Measurements from ENCODE around the gene GIPC2. TPM values are rescaled to one million over a fixed set of nuclear protein-coding genes. Genes with fewer than 3 reads are reported as not detected.
"Not testable (repeated sequence)": the region's sequence is repeated elsewhere in the genome, so short reads cannot be mapped to it uniquely, and the experiment has no call there.

The GIPC2 gene, protein sequence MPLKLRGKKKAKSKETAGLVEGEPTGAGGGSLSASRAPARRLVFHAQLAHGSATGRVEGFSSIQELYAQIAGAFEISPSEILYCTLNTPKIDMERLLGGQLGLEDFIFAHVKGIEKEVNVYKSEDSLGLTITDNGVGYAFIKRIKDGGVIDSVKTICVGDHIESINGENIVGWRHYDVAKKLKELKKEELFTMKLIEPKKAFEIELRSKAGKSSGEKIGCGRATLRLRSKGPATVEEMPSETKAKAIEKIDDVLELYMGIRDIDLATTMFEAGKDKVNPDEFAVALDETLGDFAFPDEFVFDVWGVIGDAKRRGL
- under 1 TPM; 0.13 to 0.21 TPM for total RNA-seq

DNA sequence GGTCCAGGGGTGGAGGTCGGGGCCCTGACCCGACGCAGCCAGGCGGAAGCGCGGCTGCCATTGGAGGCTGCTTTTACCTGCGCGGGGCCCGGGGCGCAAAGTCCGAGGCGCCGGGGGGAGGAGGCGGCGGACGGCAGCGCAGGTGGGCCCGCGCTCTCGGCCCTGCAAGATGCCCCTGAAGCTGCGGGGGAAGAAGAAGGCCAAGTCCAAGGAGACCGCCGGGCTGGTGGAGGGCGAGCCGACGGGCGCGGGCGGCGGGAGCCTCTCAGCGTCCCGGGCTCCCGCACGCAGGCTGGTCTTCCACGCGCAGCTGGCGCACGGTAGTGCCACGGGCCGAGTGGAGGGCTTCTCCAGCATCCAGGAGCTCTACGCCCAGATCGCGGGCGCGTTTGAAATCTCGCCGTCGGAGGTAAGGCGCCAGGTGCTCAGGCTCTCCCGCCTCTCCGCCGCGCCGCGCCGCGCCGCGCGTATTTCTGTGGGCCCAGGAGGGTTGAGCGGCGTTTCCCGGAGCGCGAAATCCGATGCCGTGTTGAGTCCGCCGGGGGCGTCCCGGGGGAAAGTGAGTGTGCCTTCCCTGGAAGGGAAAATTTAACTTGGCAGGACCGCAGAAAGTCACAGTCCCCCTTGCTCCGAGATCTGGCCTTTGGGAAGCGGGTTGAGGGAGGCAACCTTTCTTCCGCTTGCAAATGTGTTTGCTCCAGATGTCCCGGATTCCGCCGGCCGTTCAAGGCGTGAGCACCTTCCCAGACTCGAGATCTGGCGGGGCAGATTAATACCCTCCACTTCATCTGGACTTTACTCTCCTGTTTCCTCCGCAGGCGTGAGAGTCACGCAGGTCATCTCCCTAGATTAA lies at the start of gene GIPC2:
GIPC2 (plus strand) TSS at position 41 of the 853 bp plus-strand sequence; CDS start at position 170, 129 bp downstream.
- POLR2A ChIA-PET: interaction anchor here (1.9 kb wide), 1 partner anchor 42 kb away, joined by 5 read pairs; the partner anchor contains the start of gene DNAJB4
- CTCF ChIA-PET: no interaction called here

GRCh38 chr1:77996734-77997133 lies 49.0 kb upstream of the GIPC2 start:
- CTCF ChIA-PET: no interaction called here
- POLR2A ChIA-PET: no interaction called here

GRCh38 chr1:78000536-78000935 lies 45.2 kb upstream of the GIPC2 start:
- POLR2A ChIA-PET: not testable (repeated sequence)
- CTCF ChIA-PET: interaction anchor here (1.3 to 1.5 kb wide), 2 partner anchors 14 to 19 kb away, joined by 3 to 5 read pairs; no protein-coding TSS in a partner anchor

DNA sequence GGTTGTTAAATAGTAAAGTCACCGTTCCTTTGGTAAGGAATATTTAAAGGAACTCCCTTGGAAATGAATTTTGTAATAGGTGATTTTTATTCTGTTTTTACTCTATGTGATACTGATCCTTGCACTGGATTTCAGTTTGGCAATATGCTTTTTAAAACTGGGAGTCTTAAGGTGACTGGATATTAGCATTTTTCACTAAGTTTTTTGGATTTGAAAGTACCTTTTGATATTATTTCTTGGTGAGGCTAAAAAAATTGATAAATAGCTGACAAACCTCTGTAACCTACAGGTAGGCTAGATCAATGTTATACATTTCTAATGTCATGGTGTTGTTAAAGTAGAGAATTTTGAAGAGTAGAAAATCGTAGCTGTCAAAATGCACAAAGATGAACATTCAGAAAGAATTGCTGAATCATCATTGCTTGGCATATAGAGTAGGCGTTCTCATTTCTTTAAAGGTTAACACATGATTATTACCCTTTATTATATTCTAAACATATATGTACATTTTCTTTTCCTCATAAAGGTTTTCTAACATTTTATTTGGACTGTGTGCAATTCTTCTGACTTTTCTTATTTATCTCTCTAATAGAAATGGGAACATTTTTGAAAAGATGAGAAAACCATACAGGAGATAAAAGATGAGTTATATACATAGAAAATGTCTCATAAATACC lies 42.6 kb upstream of the GIPC2 start:
- ChIA-PET CTCF (no interaction called here), POLR2A (interaction anchor here (1.6 to 3.9 kb wide), 2 partner anchors 8 to 25 kb away, joined by 6 to 125 read pairs; partner anchors contain the start of gene FUBP1)

GRCh38 chr1:78003882-78004718 lies 41.7 kb upstream of the GIPC2 start:
- POLR2A ChIA-PET: interaction anchor here (1.0 to 3.9 kb wide), 12 partner anchors 9 to 321 kb away, joined by 3 to 125 read pairs (median 4); partner anchors contain the start of genes FUBP1 and GIPC2
- CTCF ChIA-PET: interaction anchor here (0.8 to 2.3 kb wide), 5 partner anchors 13 to 110 kb away, joined by 3 to 11 read pairs (median 4); partner anchors contain the start of gene FUBP1

DNA sequence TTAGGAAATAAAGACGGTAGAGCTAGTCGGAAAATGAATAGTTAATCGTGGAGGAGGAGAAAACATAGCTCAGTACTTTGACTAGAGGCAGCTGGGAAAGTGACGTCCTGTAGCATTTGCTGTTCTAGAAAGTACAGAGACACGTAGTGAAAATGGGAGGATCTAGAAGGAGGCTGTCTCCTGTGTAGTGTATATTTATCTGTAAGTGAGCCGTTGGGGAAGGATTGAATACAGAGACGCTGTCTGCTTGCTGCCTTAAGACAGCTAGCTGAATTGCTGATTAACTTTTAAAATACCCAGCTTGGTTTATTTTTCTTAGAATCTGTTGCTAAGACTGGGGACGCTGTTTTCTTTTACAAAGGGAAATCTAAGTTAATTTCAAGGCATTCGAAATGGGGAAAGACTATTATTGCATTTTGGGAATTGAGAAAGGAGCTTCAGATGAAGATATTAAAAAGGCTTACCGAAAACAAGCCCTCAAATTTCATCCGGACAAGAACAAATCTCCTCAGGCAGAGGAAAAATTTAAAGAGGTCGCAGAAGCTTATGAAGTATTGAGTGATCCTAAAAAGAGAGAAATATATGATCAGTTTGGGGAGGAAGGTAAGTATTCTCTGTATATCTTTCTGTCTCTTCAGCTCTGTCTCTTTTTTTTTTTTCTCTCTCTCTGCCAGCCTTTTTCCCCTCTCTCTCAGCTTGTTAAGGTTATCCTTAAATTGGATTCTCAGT lies 40.9 kb upstream of the GIPC2 start, which contains the start of gene DNAJB4:
DNAJB4 (plus strand) TSS at position 221 of the 729 bp plus-strand sequence; CDS start at position 393, 172 bp downstream.
- CTCF ChIA-PET: interaction anchor here (1.0 to 2.3 kb wide), 5 partner anchors 19 to 109 kb away, joined by 3 to 11 read pairs (median 4); partner anchors contain the start of gene FUBP1

DNA sequence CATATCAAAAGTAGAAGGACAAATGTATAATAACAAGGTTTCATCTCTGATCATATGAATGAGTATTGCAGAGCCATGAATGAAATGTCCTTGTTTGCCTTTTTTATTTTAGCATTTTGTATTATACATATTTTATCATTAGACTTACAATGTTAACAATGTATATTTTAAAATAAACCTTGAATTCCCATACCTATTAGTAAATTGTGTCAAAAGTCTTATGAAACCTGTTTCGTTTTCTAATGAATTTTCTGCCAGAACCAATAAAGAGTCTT lies 40.4 kb upstream of the GIPC2 start:
- CTCF ChIA-PET: interaction anchor here (1.0 to 2.3 kb wide), 4 partner anchors 20 to 43 kb away, joined by 3 to 11 read pairs (median 4); partner anchors contain the start of gene FUBP1
- POLR2A ChIA-PET: interaction anchor here (0.8 to 3.9 kb wide), 10 partner anchors 10 to 322 kb away, joined by 3 to 125 read pairs (median 4); partner anchors contain the start of genes FUBP1 and GIPC2

More for the DNA sequence above, 40.9 kb upstream of the GIPC2 start, which contains the start of gene DNAJB4:
- POLR2A ChIA-PET: interaction anchor here (0.8 to 3.9 kb wide), 14 partner anchors 9 to 322 kb away, joined by 3 to 125 read pairs (median 4); partner anchors contain the start of genes FUBP1 and GIPC2

- POLR2A ChIA-PET: interaction anchor here (0.8 to 3.9 kb wide), 6 partner anchors 10 to 323 kb away, joined by 3 to 125 read pairs (median 6); partner anchors contain the start of gene FUBP1
- CTCF ChIA-PET: interaction anchor here (1.5 to 2.3 kb wide), 2 partner anchors 20 to 27 kb away, joined by 3 to 11 read pairs; partner anchors contain the start of gene FUBP1
These were observed 40.0 kb upstream of the GIPC2 start for GRCh38 chr1:78005755-78006154.

DNA sequence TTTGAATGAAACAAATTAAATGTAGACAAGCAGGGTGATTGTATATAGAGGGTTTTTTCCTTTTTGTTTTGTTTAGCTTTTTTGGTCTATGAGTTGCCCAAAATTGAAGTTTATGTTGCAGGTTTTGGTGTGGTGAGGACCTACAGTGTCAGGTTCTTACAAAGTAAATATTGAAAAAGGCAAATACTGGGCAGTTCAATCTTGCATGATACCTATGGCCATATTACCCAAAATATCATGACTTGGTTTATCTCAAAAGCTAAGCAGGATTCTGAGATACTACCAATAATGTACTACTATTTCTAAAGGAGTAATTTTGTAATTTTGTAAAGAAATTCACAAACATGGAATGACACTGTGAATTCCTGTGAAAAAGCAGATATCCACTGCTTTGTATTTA lies 39.2 kb upstream of the GIPC2 start:
- CTCF ChIA-PET: interaction anchor here (1.5 kb wide), 1 partner anchor 21 kb away, joined by 3 read pairs; no protein-coding TSS in a partner anchor
- POLR2A ChIA-PET: no interaction called here

DNA sequence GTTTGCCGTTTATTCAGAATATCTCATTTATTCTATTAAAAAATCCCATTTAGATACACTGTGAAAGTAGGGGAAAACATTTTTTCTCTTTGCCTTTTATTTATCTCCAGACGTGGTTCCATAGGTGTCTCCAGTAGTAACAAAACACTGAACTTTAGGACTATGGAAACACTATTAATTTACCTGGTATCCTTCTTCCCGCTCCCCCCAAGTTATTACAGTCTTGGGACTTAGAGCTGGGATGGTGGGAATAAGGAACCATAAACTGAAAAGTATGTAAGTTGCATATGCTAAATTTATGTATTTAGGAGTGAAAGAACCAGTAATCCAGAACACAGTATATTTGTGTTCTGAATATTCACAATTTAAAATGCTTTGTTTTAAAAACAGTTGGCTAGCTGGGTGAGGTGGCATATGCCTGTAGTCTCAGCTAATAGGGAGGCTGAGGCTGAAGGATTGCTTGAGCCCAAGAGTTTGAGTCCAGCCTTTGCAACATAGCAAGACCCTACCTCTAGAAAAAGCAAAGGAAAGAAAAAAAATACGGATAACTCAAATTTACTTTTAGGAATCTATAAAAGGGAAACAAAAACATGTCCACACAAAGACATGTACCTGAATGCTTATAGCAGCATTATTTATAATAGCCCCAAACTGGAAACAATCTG lies 38.0 kb upstream of the GIPC2 start:
- ChIA-PET POLR2A (no interaction called here), CTCF (interaction anchor here (0.6 kb wide), 1 partner anchor 58 kb away, joined by 3 read pairs; no protein-coding TSS in a partner anchor)

- CTCF ChIA-PET: no interaction called here
- POLR2A ChIA-PET: no interaction called here
These were observed 36.5 kb upstream of the GIPC2 start for GRCh38 chr1:78009276-78009675.

- ChIA-PET CTCF (no interaction called here), POLR2A (no interaction called here)
These were observed 35.9 kb upstream of the GIPC2 start for GRCh38 chr1:78009836-78010235.

- POLR2A ChIA-PET: no interaction called here
- CTCF ChIA-PET: interaction anchor here (0.7 kb wide), 1 partner anchor 256 kb away, joined by 3 read pairs; no protein-coding TSS in a partner anchor
These were observed 34.7 kb upstream of the GIPC2 start for GRCh38 chr1:78011050-78011449.

DNA sequence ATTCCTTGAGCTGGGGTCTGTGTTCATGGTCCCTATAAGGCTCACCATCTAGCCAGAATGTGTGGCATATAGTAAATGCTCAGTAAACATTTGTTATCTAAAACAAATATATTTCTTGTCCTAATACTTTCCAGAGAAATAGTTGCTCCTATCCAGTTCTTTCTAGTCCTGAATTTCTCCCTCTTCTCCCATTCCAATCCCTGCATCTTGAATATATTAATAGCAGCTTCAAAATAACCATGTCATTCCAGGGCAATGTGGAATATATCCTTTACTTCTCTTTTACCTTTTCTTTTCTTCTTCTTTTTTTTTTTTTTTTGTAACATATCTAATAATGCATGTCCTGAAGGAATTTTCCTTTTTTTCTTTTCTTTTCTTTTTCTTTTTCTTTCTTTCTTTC lies 30.6 kb upstream of the GIPC2 start:
- ChIA-PET POLR2A (interaction anchor here (1.4 kb wide), 1 partner anchor 11 kb away, joined by 5 read pairs; the partner anchor contains the start of gene DNAJB4), CTCF (no interaction called here)

DNA sequence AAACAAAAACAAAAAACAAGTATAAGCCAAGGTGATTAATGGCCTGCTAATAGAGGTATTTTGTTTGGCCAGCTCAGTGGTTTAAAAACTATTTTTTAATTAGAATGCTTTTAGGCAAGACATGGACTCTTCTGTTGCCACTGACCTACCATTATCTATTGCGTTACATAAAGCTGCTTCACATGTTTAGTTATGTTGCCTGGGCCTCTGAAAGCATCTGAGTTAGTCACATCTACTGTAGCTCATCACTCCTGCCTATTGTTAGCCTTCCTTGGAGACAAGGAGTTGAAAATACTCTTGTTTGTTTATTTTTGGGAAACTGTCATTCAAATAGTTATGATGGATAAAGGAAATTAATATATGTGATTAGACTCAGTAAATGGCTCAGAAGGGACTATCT lies 26.7 kb upstream of the GIPC2 start:
- POLR2A ChIA-PET: interaction anchor here (0.5 kb wide), 1 partner anchor 96 kb away, joined by 3 read pairs; no protein-coding TSS in a partner anchor
- CTCF ChIA-PET: no interaction called here

DNA sequence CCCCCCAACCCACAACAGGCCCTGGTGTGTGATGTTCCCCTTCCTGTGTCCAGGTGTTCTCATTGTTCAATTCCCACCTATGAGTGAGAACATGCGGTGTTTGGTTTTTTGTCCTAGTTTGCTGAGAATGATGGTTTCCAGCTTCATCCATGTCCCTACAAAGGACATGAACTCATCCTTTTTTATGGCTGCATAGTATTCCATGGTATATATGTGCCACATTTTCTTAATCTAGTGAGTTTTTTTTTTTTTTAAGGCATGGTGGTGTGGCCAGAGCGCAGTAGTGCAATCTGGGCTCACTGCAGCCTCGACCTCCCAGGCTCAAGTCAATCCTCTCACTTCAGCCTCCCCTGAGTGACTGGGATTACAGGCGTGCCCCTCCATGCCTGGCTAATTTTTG lies 24.6 kb upstream of the GIPC2 start:
- POLR2A ChIA-PET, CTCF ChIA-PET: not testable (repeated sequence)

- CTCF ChIA-PET: no interaction called here
- POLR2A ChIA-PET: no interaction called here
These were observed 16.0 kb upstream of the GIPC2 start for GRCh38 chr1:78029793-78030192.
